HepG2 (cell line): ENCODE measurements around the gene SRRM4. TPM values are rescaled to one million over a fixed set of nuclear protein-coding genes. Genes with fewer than 3 reads are reported as not detected.
"Not testable (repeated sequence)": the region's sequence is repeated elsewhere in the genome, so short reads cannot be mapped to it uniquely, and the experiment has no call there.

Experiments
- ATAC-seq: fragments of 200-7000 bp; cut with Tn5 transposase; 3 replicates; pipeline ENCODE4 v1.9.1; 2020; ENCODE audit warnings: mild to moderate bottlenecking, moderate library complexity
- BruUV-seq: library from RNA; stranded (reverse); fragments of 400-500 nt; replicated peaks from 2 replicates; lab custom pipeline; 2021; lab: Mats Ljungman, UMichigan
- CTCF ChIA-PET: fragments of 300-600 bp; formaldehyde crosslinking; extraction: SDS; loops from one replicate; lab custom pipeline; 2021; ENCODE audit warnings: low total read pairs, inconsistent platforms, low intra/inter-chr PET ratio; lab: Yijun Ruan, JAX
- POLR2A ChIA-PET: fragments of 350-600 bp; sonication (Branson Sonifier 250); formaldehyde crosslinking; loops from one replicate; lab custom pipeline; 2020; ENCODE audit warnings: antibody characterized with exemption, inconsistent platforms; lab: Yijun Ruan, JAX
- DNase-seq: peaks from one replicate; pipeline ENCODE4 v3.0.0-alpha.2; 2015; ENCODE audit warnings: low spot score
- FAIRE-seq: peaks from 3 replicates; lab custom pipeline; 2011; peaks lifted over from hg19 to GRCh38; lab: Jason Lieb, UNC
- H2AFZ ChIP-seq: one replicate; pipeline ENCODE4 v1.6.1; 2011; ENCODE audit warnings: low read length, inconsistent platforms
- H3K27ac ChIP-seq: fragments of 300-600 bp; 3 replicates; pipeline ENCODE4 v1.8.0; 2011; ENCODE audit warnings: mixed run types, mild to moderate bottlenecking, mixed read lengths, low read length, inconsistent platforms; ENCODE audit not compliant: insufficient read depth; ENCODE audit errors: extremely low read length
- H3K27me3 ChIP-seq, 2 experiments: fragments of 200-600 bp in 1 of 2; 2 replicates in 1 of 2; 3 replicates in 1 of 2; pipeline versions ENCODE4 v1.6.0 to v1.8.0; 2011; ENCODE audit warnings: low read length in 2 of 2, mild to moderate bottlenecking in 2 of 2, moderate library complexity in 2 of 2, inconsistent platforms in 1 of 2; ENCODE audit not compliant: insufficient read depth in 2 of 2, control insufficient read depth in 1 of 2
- H3K36me3 ChIP-seq, 2 experiments: fragments of 200-600 bp in 1 of 2; replicated peaks in 1 of 2; 2 replicates in 1 of 2; 3 replicates in 1 of 2; pipeline versions ENCODE4 v1.5.1 to v1.8.0; 2011; ENCODE audit warnings: low read length in 2 of 2, inconsistent platforms in 1 of 2; ENCODE audit not compliant: insufficient read depth in 2 of 2, control insufficient read depth in 1 of 2
- H3K4me1 ChIP-seq: 2 replicates; pipeline ENCODE4 v1.5.1; 2012; ENCODE audit warnings: low read length, inconsistent platforms; ENCODE audit not compliant: insufficient read depth
- H3K4me2 ChIP-seq: 2 replicates; pipeline ENCODE4 v1.6.0; 2011; ENCODE audit warnings: low read depth, low read length, inconsistent platforms
- H3K4me3 ChIP-seq, 3 experiments: fragments of 200-600 bp in 1 of 3; sonication (generic), shearing (Covaris generic) in 1 of 3; replicated peaks in 1 of 3; 2 replicates each; pipeline ENCODE4 v1.5.1; 2011 to 2016; ENCODE audit warnings: low read length in 3 of 3, inconsistent platforms in 2 of 3, low read depth in 2 of 3, mild to moderate bottlenecking in 2 of 3, control low read depth in 1 of 3, mixed read lengths in 1 of 3; ENCODE audit not compliant: insufficient read depth in 1 of 3
- H3K79me2 ChIP-seq: one replicate; pipeline ENCODE4 v1.6.1; 2011; ENCODE audit warnings: low read length, inconsistent platforms; ENCODE audit not compliant: insufficient read depth
- H3K9ac ChIP-seq: 2 replicates; pipeline ENCODE4 v1.6.0; 2011; ENCODE audit warnings: mild to moderate bottlenecking, low read depth, low read length, inconsistent platforms; ENCODE audit not compliant: insufficient read depth
- H3K9me3 ChIP-seq: 2 replicates; pipeline ENCODE4 v1.5.1; 2012; ENCODE audit warnings: mild to moderate bottlenecking, low read length
- H4K20me1 ChIP-seq: 2 replicates; pipeline ENCODE4 v1.6.0; 2011; ENCODE audit warnings: inconsistent platforms, mild to moderate bottlenecking, low read length, moderate library complexity; ENCODE audit not compliant: insufficient read depth
- MAFF ChIP-seq: IDR thresholded peaks from 2 replicates; pipeline ENCODE4 v1.6.1; 2011; ENCODE audit warnings: low read depth, low read length, improper control_type of control experiment
- MAFK ChIP-seq, 2 experiments: IDR thresholded peaks in 1 of 2; conservative IDR thresholded peaks in 1 of 2; 2 replicates each; pipeline ENCODE4 v1.6.1; 2011; ENCODE audit warnings: improper control_type of control experiment in 2 of 2, low read length in 2 of 2
- NFRKB ChIP-seq: fragments of 450-650 bp; IDR thresholded peaks from 2 replicates; pipeline ENCODE4 v1.6.1; 2017
- ZEB1 ChIP-seq: IDR thresholded peaks from 2 replicates; pipeline ENCODE4 v1.6.1; 2012; ENCODE audit warnings: mild to moderate bottlenecking, low read depth, inconsistent platforms; ENCODE audit not compliant: insufficient replicate concordance
- ZNF839 ChIP-seq: sonication (generic); formaldehyde crosslinking; IDR thresholded peaks from 2 replicates; pipeline ENCODE4 v1.4.0; 2020; ENCODE audit warnings: missing genetic modification reagents, mild to moderate bottlenecking, borderline replicate concordance
- WGBS: methylation state at CpG from one replicate; pipeline ENCODE4 v1.1.6; 2017; ENCODE audit warnings: low lambda C conversion rate; 5-methylcytosine and 5-hydroxymethylcytosine counted together
- in situ Hi-C: cut with HindIII; loops from 2 replicates; pipeline ENCODE4 v1.10.0; 2017; ENCODE audit warnings: low pct_unique_long_range_greater_than_20kb; ENCODE audit not compliant: extremely low pct_ligation_motif_present
- intact Hi-C: fragments of 100-400 bp; cut with micrococcal nuclease; formaldehyde crosslinking; loops from one replicate; pipeline ENCODE4 v1.10.0; 2022; ENCODE audit not compliant: unreplicated experiment
- polyA plus RNA-seq, 8 experiments: library from polyadenylated mRNA; depleted of rRNA in 3 of 8; stranded (reverse) in 7 of 8; unstranded in 1 of 8; fragments of >200 nt; fragmentation: Illumina TruSeq in 4 of 8; extraction: Trizol in 4 of 8; gene quantifications; 2 replicates each; pipeline versions ENCODE4 v1.2.1 to v1.2.3, GENCODE V29; 2011 to 2016; ENCODE audit warnings: low read depth in 4 of 8, missing spikeins in 1 of 8, mixed read lengths in 1 of 8; ENCODE audit not compliant: insufficient read depth in 1 of 8
- total RNA-seq, 5 experiments: library from RNA; depleted of rRNA; stranded (reverse); fragments of >200 nt; fragmentation: Illumina TruSeq; extraction: Trizol; gene quantifications; 2 replicates each; pipeline ENCODE4 v1.2.3, GENCODE V29; 2016; ENCODE audit warnings: low read depth in 1 of 5

SRRM4 gene
- total and polyA plus RNA-seq, 2 of the 13 experiments (the other 11 are each of a cell fraction or from before 2014, with no cell fraction given), result not detected

DNA sequence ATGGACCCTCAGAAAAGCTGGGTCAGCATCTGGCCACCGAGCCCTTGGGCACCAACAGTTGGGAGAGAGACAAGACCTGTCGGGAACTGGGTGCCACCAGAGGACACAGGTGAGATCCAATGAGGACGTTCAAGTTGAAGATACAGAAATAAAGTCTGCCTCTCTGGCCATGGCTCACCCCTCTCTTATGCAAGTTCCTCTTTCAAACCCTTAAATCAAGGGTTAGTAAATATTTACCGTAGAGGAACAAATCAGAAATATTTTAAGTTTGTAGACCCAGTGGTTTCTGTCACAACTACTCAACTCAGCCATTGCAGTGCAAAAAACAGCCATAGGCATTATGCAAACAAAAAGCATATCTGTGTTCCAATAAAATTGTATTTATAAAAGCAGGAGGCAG is 120.9 kb downstream of the SRRM4 start:
- ATAC-seq, result no peak
- no peak overlapping the region for H3K9ac ChIP-seq
- H3K79me2 ChIP-seq, result no peaks in the 10 kb centered on the region
- intact Hi-C loops (no loop called here), in situ Hi-C loops (no loop called here)
- H3K9me3 ChIP-seq, result no peaks in the 10 kb centered on the region
- H3K4me1 ChIP-seq, result no peaks in the 10 kb centered on the region
- no peaks in the 10 kb centered on the region for H4K20me1 ChIP-seq
- FAIRE-seq, result no peak
- 0% methylated on average over 4 of the region's 4 CpGs for WGBS
- H3K4me2 ChIP-seq, result no peak overlapping the region
- H3K27ac ChIP-seq, result no peak overlapping the region
- no peak overlapping the region for H3K4me3 ChIP-seq
- no peak for TF ChIP-seq NFRKB
- DNase-seq, result no peak
- no TSS peak for BruUV-seq
- no peaks in the 10 kb centered on the region for H3K36me3 ChIP-seq
- ChIA-PET CTCF (no interaction called here), POLR2A (no interaction called here)
- H2AFZ ChIP-seq, result no peak overlapping the region
- H3K27me3 ChIP-seq, result no peaks in the 10 kb centered on the region

DNA sequence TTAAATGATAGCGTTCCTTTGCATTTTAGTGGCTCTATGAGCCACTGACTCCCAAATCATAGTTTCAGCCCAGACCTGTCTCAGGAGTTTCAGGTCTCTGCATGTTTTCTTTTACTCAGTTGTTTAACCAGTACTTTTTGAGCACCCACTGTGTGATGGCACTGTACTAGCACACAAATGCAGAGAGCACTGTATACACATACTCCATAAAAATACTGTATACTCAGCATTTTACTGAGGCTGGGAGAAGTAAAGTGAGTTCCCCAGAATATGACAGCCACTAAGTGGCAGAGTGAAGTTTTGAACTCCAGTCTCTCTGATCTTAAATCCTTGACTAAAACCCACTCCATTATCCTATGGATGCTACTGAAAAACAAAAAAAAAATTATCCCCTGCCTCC is 121.4 kb downstream of the SRRM4 start:
- 7% methylated on average over 1 of the region's 1 CpG for WGBS
- no peaks in the 10 kb centered on the region for H3K36me3 ChIP-seq
- FAIRE-seq, result no peak
- ATAC-seq, result no peak
- no peaks in the 10 kb centered on the region for H3K27me3 ChIP-seq
- H3K9ac ChIP-seq, result no peak overlapping the region
- H4K20me1 ChIP-seq, result no peaks in the 10 kb centered on the region
- CTCF ChIA-PET, result no interaction called here
- intact Hi-C loops (no loop called here), in situ Hi-C loops (no loop called here)
- no peak overlapping the region for H2AFZ ChIP-seq
- no peak overlapping the region for H3K4me3 ChIP-seq
- no peaks in the 10 kb centered on the region for H3K79me2 ChIP-seq
- H3K4me1 ChIP-seq, result no peaks in the 10 kb centered on the region
- BruUV-seq, result no TSS peak
- no peak overlapping the region for H3K4me2 ChIP-seq
- no peak overlapping the region for H3K27ac ChIP-seq
- DNase-seq, result no peak
- TF ChIP-seq ZNF839 (CRISPR knock-in tag) (no peak), MAFF (peak; percentile 76), ZEB1 (no peak), MAFK (conservative IDR thresholded peaks at IDR 0.05 in 1 of 2, IDR thresholded peaks at IDR 0.05 in 1 of 2; ENCODE audit: low read length in 2 of 2) (peak; percentile 70 to 82)
- H3K9me3 ChIP-seq, result no peaks in the 10 kb centered on the region
- POLR2A ChIA-PET, result no interaction called here

DNA sequence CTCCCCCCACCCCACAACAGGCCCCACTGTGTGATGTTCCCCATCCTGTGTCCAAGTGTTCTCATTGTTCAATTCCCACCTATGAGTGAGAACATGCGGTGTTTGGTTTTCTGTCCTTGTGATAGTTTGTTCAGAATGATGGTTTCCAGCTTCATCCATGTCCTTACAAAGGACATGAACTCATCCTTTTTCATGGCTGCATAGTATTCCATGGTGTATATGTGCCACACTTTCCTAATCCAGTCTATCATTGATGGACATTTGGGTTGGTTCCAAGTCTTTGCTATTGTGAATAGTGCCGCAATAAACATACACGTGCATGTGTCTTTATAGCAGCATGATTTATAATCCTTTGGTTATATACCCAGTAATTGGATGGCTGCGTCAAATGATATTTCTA is 123.6 kb downstream of the SRRM4 start:
- intact Hi-C loops, H3K4me3 ChIP-seq, H3K27me3 ChIP-seq, H3K9me3 ChIP-seq, FAIRE-seq, CTCF ChIA-PET, H3K4me1 ChIP-seq, ATAC-seq, H3K27ac ChIP-seq, H4K20me1 ChIP-seq, H3K79me2 ChIP-seq, in situ Hi-C loops, DNase-seq, H3K4me2 ChIP-seq, H3K9ac ChIP-seq, H3K36me3 ChIP-seq, H2AFZ ChIP-seq, BruUV-seq, POLR2A ChIA-PET: not testable (repeated sequence)
- 44% methylated on average over 4 of the region's 4 CpGs for WGBS
